ENCODE data around the gene STK33.
"Not testable (repeated sequence)": the region's sequence is repeated elsewhere in the genome, so short reads cannot be mapped to it uniquely, and the experiment has no call there.

STK33 gene

DNA sequence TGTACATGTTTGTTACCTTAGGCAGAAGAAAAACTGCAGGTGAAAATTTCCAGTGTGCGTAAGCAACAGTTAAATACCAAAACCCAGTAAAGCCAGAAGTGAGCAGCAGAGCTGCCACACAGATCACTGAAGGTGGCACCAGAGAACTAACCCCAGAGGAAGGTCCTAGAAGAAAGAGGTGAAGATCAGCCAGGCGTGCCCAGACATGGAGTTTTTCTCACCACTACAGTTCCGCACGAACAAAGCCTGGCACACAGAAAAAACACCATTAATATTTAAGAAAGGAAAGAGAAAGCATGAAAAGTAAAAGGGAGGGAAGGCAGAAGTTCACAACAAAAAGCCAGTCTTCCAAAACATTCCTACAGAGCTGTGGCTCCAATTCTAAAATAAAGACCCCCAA lies 60.7 kb downstream of the STK33 start:
- peak; percentile 16 for DNase-seq

DNA sequence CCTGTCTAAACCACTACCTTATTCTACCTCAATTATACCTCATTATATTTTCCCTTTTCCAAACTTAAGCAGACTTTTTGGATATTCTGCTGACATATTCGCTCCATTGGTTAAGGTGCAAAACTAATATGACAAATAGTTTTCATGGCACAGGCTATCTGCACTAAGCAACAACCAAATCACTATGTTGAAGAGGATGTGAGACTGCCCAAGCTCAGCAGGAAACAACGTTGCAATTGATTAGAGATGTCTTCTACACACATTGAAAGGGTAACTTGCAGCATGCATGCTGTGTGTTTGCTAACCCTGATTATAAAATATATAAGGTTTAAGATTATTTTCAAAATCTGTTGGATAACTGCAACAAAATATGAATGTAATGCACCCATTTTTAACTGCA lies 61.6 kb downstream of the STK33 start:
- DNase-seq, result no peak

GRCh38 chr11:8531982-8532381 lies 62.0 kb downstream of the STK33 start:
- DNase-seq, result no peak

DNA sequence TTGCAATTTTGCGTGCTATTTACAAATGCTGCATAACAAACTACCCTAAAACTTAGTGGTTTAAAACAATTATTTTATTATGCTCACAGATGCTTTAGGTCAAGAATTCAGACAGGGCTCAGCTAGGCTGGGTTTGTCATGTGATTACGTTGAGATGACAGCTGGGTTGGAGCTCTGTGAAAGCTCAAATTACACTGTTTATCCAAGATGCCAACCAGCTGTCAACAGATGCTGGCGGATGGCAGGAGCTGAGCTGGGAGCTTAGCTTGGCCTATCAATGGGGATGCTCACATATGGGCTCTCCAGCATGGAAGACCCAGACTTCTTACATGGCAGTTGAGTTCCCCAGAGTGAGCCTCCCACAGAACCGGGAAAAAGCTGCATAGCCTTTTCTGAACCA lies 62.7 kb downstream of the STK33 start:
- DNase-seq, result no peak

DNA sequence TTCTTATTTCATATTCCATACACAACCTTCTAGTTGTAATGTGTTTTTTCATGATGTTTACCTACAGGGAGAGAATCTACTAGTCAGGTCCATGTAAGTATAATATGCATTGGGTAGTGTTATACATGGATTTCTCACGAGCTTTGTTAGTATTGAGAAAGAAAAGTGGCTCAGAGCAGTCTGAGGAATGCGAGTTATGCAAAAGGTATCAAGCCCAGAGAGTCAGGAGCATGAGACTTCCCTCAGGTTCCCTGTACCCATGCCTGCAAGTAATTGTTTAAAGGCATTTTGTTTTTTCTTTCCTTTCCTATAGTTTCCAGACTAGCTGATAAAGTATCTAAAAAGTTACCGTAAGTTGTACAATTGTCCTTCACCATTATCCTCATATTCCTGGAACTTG lies 66.1 kb downstream of the STK33 start:
- no peak for DNase-seq

DNA sequence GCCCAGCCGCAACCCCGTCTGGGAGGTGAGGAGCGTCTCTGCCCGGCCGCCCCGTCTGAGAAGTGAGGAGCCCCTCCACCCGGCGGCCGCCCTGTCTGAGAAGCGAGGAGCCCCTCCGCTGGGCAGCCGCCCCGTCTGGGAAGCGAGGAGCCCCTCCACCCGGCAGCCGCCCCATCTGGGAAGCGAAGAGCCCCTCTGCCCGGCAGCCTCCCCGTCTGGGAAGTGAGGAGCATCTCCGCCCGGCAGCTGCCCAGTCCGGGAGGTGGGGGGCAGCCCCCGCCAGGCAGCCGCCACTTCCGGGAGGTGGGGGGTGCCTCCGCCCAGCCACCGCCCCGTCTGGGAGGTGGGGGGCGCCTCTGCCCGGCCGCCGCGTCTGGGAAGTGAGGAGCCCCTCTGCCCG lies 70.6 kb downstream of the STK33 start:
- no peak for DNase-seq

DNA sequence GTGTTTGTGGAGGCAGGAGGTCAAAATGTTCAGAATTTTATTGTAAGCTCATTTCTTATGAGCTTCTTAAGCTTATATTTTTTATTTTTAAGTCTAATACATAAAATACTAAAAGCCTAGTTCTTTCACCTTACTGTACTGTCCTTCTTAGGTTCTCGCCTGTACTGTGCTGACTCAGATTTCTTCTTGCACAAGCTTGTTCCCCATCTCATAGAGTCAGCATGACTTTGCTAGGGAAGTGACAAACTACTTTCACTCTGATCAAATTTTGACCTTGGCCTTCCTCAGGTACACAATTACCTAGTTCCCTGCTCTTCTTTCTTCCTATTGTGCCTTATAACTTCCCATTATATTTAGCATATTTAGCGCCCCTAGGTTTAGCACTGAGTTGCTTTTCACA lies 81.5 kb downstream of the STK33 start:
- no peak for DNase-seq

GRCh38 chr11:8503910-8504364 lies 90.1 kb downstream of the STK33 start:
- no peak for DNase-seq

DNA sequence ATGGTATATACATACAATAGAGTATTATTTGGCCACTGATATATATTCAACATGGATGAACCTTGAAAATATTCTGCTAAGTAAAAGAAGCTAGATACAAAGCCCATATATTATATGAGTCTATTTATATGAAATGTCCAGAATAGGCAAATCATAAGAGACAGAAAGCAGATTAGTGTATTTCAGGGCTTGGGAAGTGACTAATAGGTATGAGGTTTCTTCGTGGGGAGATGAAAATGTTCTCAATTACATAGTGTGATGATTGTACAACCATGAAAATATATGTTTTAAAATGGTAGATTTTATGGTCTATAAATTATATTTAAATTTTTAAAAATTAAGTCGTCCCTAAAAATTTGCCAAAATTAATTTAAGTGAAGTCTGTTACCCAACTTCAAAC lies 92.2 kb downstream of the STK33 start:
- no peak for DNase-seq

- DNase-seq, result no peak
Measured at GRCh38 chr11:8488395-8488794, 105.6 kb downstream of the STK33 start.

DNA sequence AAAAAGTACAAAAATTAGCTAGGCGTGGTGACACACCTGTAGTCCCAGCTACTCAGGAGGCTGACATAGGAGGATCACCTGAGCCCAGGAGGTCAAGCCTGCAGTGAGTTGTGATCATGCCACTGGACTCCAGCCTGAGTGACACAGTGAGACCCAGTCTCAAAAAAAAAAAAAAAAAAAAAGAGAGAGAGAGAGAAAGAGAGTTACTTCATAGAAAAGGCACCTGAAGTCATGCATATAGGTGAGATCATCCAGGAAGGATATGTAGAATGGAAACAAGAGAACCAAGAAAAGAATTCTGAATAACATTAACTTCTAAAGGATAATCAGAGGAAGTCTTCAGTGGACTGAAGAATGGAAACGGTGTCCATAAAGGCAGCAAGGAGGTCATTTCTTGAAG lies 106.8 kb downstream of the STK33 start:
- DNase-seq, result no peak

GRCh38 chr11:8484251-8484650 lies 109.8 kb downstream of the STK33 start:
- no peak for DNase-seq

DNA sequence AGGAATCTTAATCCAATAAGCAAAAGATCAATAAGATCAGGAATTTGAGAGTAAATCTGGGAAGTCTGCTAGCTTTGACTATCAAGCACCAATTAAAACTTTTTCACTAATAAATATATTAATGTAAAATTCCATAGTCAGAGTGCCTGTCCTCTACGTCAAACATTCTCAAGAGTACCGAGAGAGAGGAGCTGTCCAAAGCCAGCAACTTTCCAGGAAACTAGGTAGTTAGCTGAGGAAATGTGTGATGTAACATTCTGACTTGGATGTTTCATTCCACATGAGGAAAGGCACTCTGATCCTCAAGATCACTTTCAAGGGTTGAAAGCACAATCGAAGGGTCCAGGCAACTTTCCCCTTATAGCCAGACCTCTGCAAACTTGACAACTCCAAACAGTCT lies 113.2 kb downstream of the STK33 start:
- DNase-seq, result no peak

- no peak for DNase-seq
Measured at GRCh38 chr11:8477680-8478079, 116.3 kb downstream of the STK33 start.

DNA sequence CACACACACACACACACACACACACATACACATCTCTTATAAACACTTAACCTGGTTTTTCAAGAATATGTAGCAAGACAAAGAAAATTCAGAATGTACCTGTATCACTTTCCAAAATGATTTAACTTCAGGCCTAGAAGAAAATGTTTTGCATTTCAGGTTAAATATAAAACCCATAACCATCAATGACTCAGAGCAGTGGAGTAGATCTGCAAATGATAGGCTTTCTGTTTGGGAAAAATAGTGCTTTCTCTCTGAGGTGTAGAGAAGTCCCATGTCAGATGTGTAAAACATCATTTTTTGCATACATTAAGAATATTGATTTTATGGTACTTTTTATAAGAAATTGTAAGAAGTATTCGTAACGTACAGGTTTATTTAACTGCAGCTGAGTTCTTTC lies 116.9 kb downstream of the STK33 start:
- no peak for DNase-seq

GRCh38 chr11:8467806-8468205 lies 126.2 kb downstream of the STK33 start:
- not testable (repeated sequence) for DNase-seq

DNA sequence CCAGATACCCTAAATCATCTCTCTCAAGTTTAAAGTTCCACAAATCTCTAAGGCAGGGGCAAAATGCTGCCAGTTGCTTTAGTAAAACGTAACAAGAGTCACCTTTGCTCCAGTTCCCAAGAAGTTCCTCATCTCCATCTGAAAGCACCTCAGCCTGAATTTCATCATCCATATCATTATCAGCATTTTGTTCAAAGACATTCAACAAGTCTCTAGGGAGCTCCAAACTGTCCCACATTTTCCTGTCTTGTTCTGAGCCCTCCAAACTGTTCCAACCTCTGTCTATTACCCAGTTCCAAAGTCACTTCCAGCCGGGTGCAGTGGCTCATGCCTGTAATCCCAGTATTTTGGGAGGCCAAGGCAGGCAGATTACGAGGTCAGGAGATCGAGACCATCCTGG lies 126.7 kb downstream of the STK33 start:
- DNase-seq, result not testable (repeated sequence)

- DNase-seq, result not testable (repeated sequence)
Measured at GRCh38 chr11:8466884-8467283, 127.1 kb downstream of the STK33 start.

DNA sequence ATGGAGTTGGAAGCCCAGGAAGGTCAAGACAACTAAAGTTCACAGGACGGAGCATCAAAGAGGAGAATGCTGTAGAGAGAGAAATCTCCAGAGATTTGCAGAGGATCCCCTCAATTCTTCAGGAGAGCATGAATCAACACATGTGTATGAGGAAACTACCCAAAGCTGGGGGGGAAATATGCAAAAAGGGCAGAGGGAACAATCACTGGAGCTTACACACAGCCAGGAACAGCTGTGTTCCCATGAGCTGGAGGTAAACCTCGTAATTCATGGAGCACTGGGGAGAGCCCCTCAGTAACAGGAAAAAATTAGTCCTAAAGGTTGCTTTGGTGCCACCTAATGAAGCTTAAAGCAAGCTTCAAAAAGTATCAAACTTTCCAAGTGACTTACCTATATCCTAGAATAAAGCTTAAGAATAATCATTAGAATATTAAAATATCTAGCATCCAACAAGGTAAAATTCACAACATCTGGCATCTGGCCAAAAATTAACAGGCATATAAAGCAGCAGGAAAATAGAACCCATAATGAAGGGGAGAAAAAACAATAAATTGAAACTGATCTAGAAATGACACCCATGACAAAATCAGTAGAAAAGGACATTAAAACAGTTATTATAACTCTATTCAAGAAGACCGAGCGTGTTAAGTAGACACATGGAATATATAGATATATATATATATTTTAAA lies 134.2 kb downstream of the STK33 start:
- no peak for DNase-seq

DNA sequence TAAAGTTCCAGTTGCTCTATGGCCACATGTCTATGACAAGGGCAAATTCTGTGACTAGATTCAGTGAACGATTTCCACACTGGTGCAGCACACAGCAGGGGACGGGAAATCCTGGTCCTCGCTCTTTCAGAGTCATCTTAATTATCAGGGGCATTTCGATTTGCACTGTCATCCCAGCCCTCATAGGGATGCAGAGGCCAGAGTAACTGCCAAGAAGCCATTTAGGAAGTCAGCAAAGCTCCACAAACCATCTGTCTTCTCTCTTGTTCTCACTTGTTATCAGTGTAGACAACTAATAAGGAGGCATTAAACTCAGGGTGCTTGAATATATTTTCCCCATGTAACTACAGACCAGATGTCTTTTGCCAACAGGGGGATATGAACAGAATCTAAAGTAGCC lies 151.7 kb downstream of the STK33 start:
- no peak for DNase-seq

- DNase-seq, result no peak
Measured at GRCh38 chr11:8440649-8441048, 153.4 kb downstream of the STK33 start.

DNA sequence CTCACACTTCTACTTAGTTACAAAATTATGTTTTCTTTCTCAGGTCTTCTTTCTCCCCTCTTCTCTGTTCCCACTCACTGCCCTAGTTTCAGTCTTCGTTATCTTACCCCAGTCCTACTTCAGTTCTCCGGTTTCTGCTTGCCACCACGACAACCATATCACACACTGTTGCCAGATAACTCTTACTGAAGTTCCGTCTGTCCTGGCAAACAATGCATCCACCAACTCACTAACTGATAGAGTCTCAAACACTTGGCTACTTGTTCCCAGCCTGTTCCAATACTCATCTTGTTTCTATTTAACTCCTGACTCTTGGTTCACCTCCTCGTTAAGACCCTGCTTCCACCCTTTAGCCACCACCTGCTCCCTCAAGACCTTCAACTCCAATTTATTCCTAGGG lies 164.5 kb downstream of the STK33 start:
- DNase-seq, result no peak

GRCh38 chr11:8426076-8426475 lies 168.0 kb downstream of the STK33 start:
- DNase-seq, result no peak

DNA sequence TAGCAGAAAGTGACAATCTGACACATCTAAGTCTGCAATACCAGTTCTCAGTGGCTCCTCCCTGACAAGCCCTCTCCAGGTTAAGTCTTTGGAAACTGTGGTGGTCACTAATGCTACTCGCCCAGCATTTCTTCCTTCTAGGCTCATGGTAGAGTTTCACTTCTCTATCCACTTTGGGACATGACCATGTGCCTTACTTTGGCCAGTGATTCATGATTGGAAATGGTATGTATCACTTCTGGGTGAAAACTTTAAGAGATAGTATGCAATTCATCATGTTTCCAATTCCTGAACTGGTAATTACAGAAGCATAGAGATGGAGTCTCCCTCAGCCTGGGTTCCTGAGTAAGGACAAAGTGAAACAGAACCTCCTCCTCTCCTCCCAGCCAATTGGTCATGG lies 178.8 kb downstream of the STK33 start:
- no peak for DNase-seq

- no peak for DNase-seq
Measured at GRCh38 chr11:8408151-8408941, 185.7 kb downstream of the STK33 start.
